ENCODE results near the gene KRT23. TPM values are rescaled to one million over a fixed set of nuclear protein-coding genes. Genes with fewer than 3 reads are reported as not detected.
A peak's percentile ranks its signal among the peaks of the same experiment; 100 is the strongest.

The KRT23 gene
- total and polyA plus RNA-seq, 2 of the 4 experiments (the other 2 are of a cell fraction) = 0.36 to 0.39 TPM

GRCh38 chr17:40912486-40913210, 24.8 kb downstream of the KRT23 start:
- H3K23ac ChIP-seq (ENCODE audit: low read depth, low read length) = no peak overlapping the region
- no peak overlapping the region; the same call in 1 of the 2 replicates for H3K27ac ChIP-seq (ENCODE audit: insufficient read depth, low read length)
- H3K36me3 ChIP-seq (ENCODE audit: control insufficient read depth, insufficient read depth, low read length) = no peaks in the 10 kb centered on the region
- H3K4me1 ChIP-seq (ENCODE audit: control insufficient read depth, insufficient read depth, low read length) = peaks cover 15% of the 10 kb centered on the region
- H4K20me1 ChIP-seq (ENCODE audit: insufficient read depth, low read length) = no peaks in the 10 kb centered on the region
- H3K9me3 ChIP-seq (ENCODE audit: control insufficient read depth, insufficient read depth, low read length) = no peaks in the 10 kb centered on the region
- peak overlapping the region; percentile 58 for H2BK20ac ChIP-seq (ENCODE audit: low read depth, low read length)
- no peak overlapping the region for H3K4me2 ChIP-seq (ENCODE audit: low read depth, low read length)
- H3K4ac ChIP-seq (ENCODE audit: low read depth, low read length) = peak overlapping the region; percentile 78
- in situ Hi-C loops (cut with MboI; ENCODE audit: low sequenced_read_pairs) = no loop called here
- no TSS peak for BruUV-seq (replicated peaks)
- H2AFZ ChIP-seq (replicated peaks; ENCODE audit: low read length, poor library complexity) = no peak overlapping the region
- peak overlapping the region; percentile 70 for H4K91ac ChIP-seq (ENCODE audit: insufficient read depth, low read depth, low read length)
- H3K4me3 ChIP-seq (ENCODE audit: insufficient read depth, low read depth, low read length) = no peak overlapping the region
- no peak overlapping the region for H3K18ac ChIP-seq (ENCODE audit: low read depth, low read length)
- H4K5ac ChIP-seq (ENCODE audit: low read depth, low read length) = peak overlapping the region; percentile 22; the same call in 1 of the 2 replicates
- no peak overlapping the region for H2AK9ac ChIP-seq (replicated peaks; ENCODE audit: low read depth, low read length, poor library complexity)
- no peak for ATAC-seq (ENCODE audit: low read depth)
- ChIA-PET CTCF (no interaction called here), POLR2A (ENCODE audit: unreplicated experiment) (no interaction called here)
- no peaks in the 10 kb centered on the region for H3K27me3 ChIP-seq (ENCODE audit: control insufficient read depth, insufficient read depth, low read length)
- H2BK5ac ChIP-seq (ENCODE audit: low read depth, low read length, poor library complexity, severe bottlenecking) = peak overlapping the region; percentile 2
- no peak overlapping the region for H3K56ac ChIP-seq (ENCODE audit: extremely low read depth, insufficient read depth, low read length)
- no peak overlapping the region for H3K14ac ChIP-seq (replicated peaks; ENCODE audit: low read depth, low read length)
- H2BK120ac ChIP-seq (ENCODE audit: low read depth, low read length) = peak overlapping the region; percentile 81
- no peak for DNase-seq
- peak overlapping the region in 1 of 2 experiments; percentile 31; a peak in 2 of 4 replicates for H4K8ac ChIP-seq (ENCODE audit: low read depth in 2 of 2, low read length in 2 of 2)
- H3K9ac ChIP-seq (ENCODE audit: low read depth, low read length) = no peak overlapping the region
- WGBS, 2 experiments (ENCODE audit: extremely low coverage in 2 of 2, insufficient read length in 1 of 2) = 93% methylated on average over 5 of the region's 13 CpGs; no CpG with 5 or more reads in 1 of the 2 experiments
- TF ChIP-seq POLR2A (IDR thresholded peaks at IDR 0.05; ENCODE audit: low read depth, low read length) (no peak), MXI1 (IDR thresholded peaks at IDR 0.05; ENCODE audit: borderline replicate concordance, low read depth, low read length) (no peak), CEBPB (IDR thresholded peaks at IDR 0.05; ENCODE audit: low read depth, low read length) (no peak), MAZ (IDR thresholded peaks at IDR 0.05; ENCODE audit: borderline replicate concordance, low read depth, low read length) (no peak), MAFK (IDR thresholded peaks at IDR 0.05; ENCODE audit: low read depth, low read length) (no peak), RCOR1 (IDR thresholded peaks at IDR 0.05; ENCODE audit: insufficient replicate concordance, low read length) (no peak), NFE2L2 (IDR thresholded peaks at IDR 0.05; ENCODE audit: low read depth, low read length) (no peak), BHLHE40 (IDR thresholded peaks at IDR 0.05; ENCODE audit: low read depth, low read length) (no peak)
- TF ChIP-seq, protein P1, sequence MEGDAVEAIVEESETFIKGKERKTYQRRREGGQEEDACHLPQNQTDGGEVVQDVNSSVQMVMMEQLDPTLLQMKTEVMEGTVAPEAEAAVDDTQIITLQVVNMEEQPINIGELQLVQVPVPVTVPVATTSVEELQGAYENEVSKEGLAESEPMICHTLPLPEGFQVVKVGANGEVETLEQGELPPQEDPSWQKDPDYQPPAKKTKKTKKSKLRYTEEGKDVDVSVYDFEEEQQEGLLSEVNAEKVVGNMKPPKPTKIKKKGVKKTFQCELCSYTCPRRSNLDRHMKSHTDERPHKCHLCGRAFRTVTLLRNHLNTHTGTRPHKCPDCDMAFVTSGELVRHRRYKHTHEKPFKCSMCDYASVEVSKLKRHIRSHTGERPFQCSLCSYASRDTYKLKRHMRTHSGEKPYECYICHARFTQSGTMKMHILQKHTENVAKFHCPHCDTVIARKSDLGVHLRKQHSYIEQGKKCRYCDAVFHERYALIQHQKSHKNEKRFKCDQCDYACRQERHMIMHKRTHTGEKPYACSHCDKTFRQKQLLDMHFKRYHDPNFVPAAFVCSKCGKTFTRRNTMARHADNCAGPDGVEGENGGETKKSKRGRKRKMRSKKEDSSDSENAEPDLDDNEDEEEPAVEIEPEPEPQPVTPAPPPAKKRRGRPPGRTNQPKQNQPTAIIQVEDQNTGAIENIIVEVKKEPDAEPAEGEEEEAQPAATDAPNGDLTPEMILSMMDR (conservative IDR thresholded peaks at IDR 0.05; ENCODE audit: low read depth, low read length) = no peak
- TF ChIP-seq, protein P2, sequence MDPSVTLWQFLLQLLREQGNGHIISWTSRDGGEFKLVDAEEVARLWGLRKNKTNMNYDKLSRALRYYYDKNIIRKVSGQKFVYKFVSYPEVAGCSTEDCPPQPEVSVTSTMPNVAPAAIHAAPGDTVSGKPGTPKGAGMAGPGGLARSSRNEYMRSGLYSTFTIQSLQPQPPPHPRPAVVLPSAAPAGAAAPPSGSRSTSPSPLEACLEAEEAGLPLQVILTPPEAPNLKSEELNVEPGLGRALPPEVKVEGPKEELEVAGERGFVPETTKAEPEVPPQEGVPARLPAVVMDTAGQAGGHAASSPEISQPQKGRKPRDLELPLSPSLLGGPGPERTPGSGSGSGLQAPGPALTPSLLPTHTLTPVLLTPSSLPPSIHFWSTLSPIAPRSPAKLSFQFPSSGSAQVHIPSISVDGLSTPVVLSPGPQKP (IDR thresholded peaks at IDR 0.05; ENCODE audit: borderline replicate concordance, low read depth, low read length) = no peak
- intact Hi-C loops (cut with micrococcal nuclease) = no loop called here
- dilution Hi-C loops (cut with HindIII; ENCODE audit: low sequenced_read_pairs, unreplicated experiment) = no loop called here
- no peaks in the 10 kb centered on the region for H3K79me1 ChIP-seq (ENCODE audit: low read depth in 1 of 2, low read length in 2 of 2)
- peak overlapping the region; percentile 86; the same call in 1 of the 3 replicates for H2BK15ac ChIP-seq (ENCODE audit: low read depth, low read length)
- peaks cover 12% of the 10 kb centered on the region; the same call in 1 of the 2 replicates for H3K9me1 ChIP-seq (ENCODE audit: insufficient read depth, low read length)
- H2AK5ac ChIP-seq (ENCODE audit: low read depth, low read length) = peak overlapping the region; percentile 65

All from IMR-90 (cell line).